H1 (cell line): ENCODE results near the gene LHFPL3.

Experiments
- ATF3 ChIP-seq: IDR thresholded peaks from 2 replicates; pipeline ENCODE4 v1.6.1; 2011; ENCODE audit warnings: low read depth, mild to moderate bottlenecking, low read length; ENCODE audit not compliant: insufficient read depth
- BCL11A ChIP-seq, 2 experiments: IDR thresholded peaks; one replicate each; pipeline ENCODE4 v1.6.1; 2011; ENCODE audit warnings: low read depth in 2 of 2, low read length in 2 of 2, mild to moderate bottlenecking in 2 of 2
- CEBPB ChIP-seq: IDR thresholded peaks from 2 replicates; pipeline ENCODE4 v1.6.1; 2012; ENCODE audit warnings: low read depth, low read length
- CTCF ChIP-seq, 3 experiments: IDR thresholded peaks; 1 replicate in 2 of 3; 2 replicates in 1 of 3; pipeline versions ENCODE4 v1.5.1 to v1.6.1; 2011; ENCODE audit warnings: low read length in 3 of 3, mild to moderate bottlenecking in 3 of 3, inconsistent platforms in 2 of 3, low read depth in 1 of 3, moderate library complexity in 1 of 3; ENCODE audit not compliant: insufficient read depth in 1 of 3; ENCODE audit errors: control extremely low read depth in 1 of 3
- EZH2 ChIP-seq: fragments of 200-600 bp; sonication (generic); IDR thresholded peaks from 2 replicates; pipeline ENCODE4 v1.7.1; 2012; ENCODE audit warnings: low read depth, mild to moderate bottlenecking, moderate library complexity, low read length, inconsistent platforms; ENCODE audit not compliant: severe bottlenecking
- POLR2A ChIP-seq, 2 experiments: IDR thresholded peaks; 1 replicate in 1 of 2; 2 replicates in 1 of 2; pipeline ENCODE4 v1.6.1; 2011; ENCODE audit warnings: low read depth in 2 of 2, low read length in 2 of 2, mild to moderate bottlenecking in 2 of 2; ENCODE audit errors: control extremely low read depth in 1 of 2

- no peak for TF ChIP-seq BCL11A (IDR thresholded peaks at IDR 0.05; ENCODE audit: low read depth in 2 of 2, low read length in 2 of 2)
- TF ChIP-seq CEBPB: no peak
- no peak for TF ChIP-seq ATF3
- no peak for TF ChIP-seq EZH2
- TF ChIP-seq POLR2A (IDR thresholded peaks at IDR 0.05; ENCODE audit: control extremely low read depth in 1 of 2, low read depth in 2 of 2, low read length in 2 of 2): no peak
- TF ChIP-seq CTCF (IDR thresholded peaks at IDR 0.05; ENCODE audit: control extremely low read depth in 1 of 3, insufficient read depth in 1 of 3, low read depth in 1 of 3, low read length in 3 of 3): no peak
Measured at GRCh38 chr7:104677587-104677986, 349.2 kb downstream of the LHFPL3 start.
